Esophagus muscularis mucosa (tissue), 4 donors: ENCODE data around the gene KCNB1. TPM values are rescaled to one million over a fixed set of nuclear protein-coding genes. Genes with fewer than 3 reads are reported as not detected.

Experiments
- DNase-seq: peaks from one replicate; pipeline ENCODE4 v3.0.0-alpha.2; 2017; ENCODE audit errors: extremely low spot score
- H3K27ac ChIP-seq, 4 donors: fragments of 200-600 bp; sonication (generic); replicated peaks in 1 of 4; 1 replicate in 3 of 4; 2 replicates in 1 of 4; pipeline ENCODE4 v1.5.1; 2016 to 2019; ENCODE audit warnings: mild to moderate bottlenecking in 1 of 4
- H3K27me3 ChIP-seq, 4 donors: fragments of 200-600 bp; sonication (generic); one replicate each; pipeline versions ENCODE4 v1.5.1 to v1.6.0; 2016 to 2019
- H3K36me3 ChIP-seq, 4 donors: fragments of 200-600 bp; sonication (generic); one replicate each; pipeline ENCODE4 v1.5.1; 2016 to 2019
- H3K4me1 ChIP-seq, 4 donors: fragments of 200-600 bp; sonication (generic); one replicate each; pipeline ENCODE4 v1.5.1; 2016 to 2019
- H3K4me3 ChIP-seq, 4 donors: fragments of 200-600 bp; sonication (generic); 1 replicate in 2 of 4; 2 replicates in 2 of 4; pipeline ENCODE4 v1.5.1; 2016 to 2019; ENCODE audit warnings: mild to moderate bottlenecking in 4 of 4, moderate library complexity in 1 of 4
- H3K9me3 ChIP-seq, 4 donors: fragments of 200-600 bp; sonication (generic); 1 replicate in 3 of 4; 2 replicates in 1 of 4; pipeline ENCODE4 v1.5.1; 2016 to 2019
- EP300 ChIP-seq: sonication (generic); formaldehyde crosslinking; IDR thresholded peaks from one replicate; pipeline ENCODE4 v1.6.1; 2017; ENCODE audit warnings: antibody characterized with exemption
- POLR2A ChIP-seq: fragments of 450-650 bp; IDR thresholded peaks from one replicate; pipeline ENCODE4 v1.6.1; 2017; ENCODE audit warnings: antibody characterized with exemption, moderate library complexity, mild to moderate bottlenecking, low read depth
- POLR2AphosphoS5 ChIP-seq, 2 donors: sonication (generic); formaldehyde crosslinking; IDR thresholded peaks; one replicate each; pipeline ENCODE4 v1.6.1; 2017; ENCODE audit warnings: antibody characterized with exemption in 2 of 2
- WGBS: methylation state at CpG from one replicate; pipeline ENCODE4 v1.1.5; 2018; 5-methylcytosine and 5-hydroxymethylcytosine counted together
- intact Hi-C: fragments of 100-400 bp; cut with DNase I; formaldehyde crosslinking; loops from one replicate; pipeline ENCODE4 v1.15.1; 2023
- total RNA-seq, 4 donors: library from RNA; depleted of rRNA; stranded (reverse); fragments of >200 nt; gene quantifications; one replicate each; pipeline versions ENCODE4 v1.1.0 to v1.2.1, GENCODE V29; 2016
- TF ChIP-seq, protein P1 (sequence below), 3 experiments: fragments of 200-600 bp in 2 of 3; fragments of 450-650 bp in 1 of 3; sonication (generic) in 2 of 3; IDR thresholded peaks; one replicate each; pipeline ENCODE4 v1.5.1; 2017 to 2019; ENCODE audit warnings: antibody characterized with exemption in 3 of 3, mild to moderate bottlenecking in 2 of 3, moderate library complexity in 1 of 3

The KCNB1 gene
- total RNA-seq, 4 donors from 2014 or later = 32.3 to 55.5 (median 51.9) TPM

DNA sequence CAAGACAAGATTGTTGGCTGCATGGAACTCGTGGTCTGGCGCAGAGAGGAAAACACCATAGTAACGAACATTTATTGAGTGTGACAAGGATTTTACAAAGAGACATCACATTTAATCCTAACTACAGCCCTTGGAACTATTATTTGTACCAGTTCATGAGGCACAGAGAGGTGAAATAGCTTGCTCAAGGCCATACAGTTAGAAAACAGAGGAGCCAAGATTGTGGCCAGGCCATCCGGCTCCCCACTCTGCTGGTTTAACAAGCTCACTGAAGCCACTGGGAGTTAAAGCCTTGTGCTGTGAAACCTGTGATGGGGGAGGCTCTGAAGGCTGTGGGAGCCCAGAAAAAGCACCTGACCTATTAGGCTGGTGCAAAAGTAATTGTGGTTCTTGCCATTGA lies 129.7 kb downstream of the KCNB1 start:
- Histone ChIP-seq H3K9me3 (no peaks in the 10 kb centered on the region), H3K4me3 (no peak overlapping the region), H3K36me3 (no peaks in the 10 kb centered on the region), H3K27me3 (no peaks in the 10 kb centered on the region), H3K4me1 (peaks cover 0 to 49% (median 29%) of the 10 kb centered on the region in 4 donors), H3K27ac (peak overlapping the region; percentile 4 to 40 (median 37))
- intact Hi-C loops = no loop called here
- 85% methylated on average over 4 of the region's 4 CpGs for WGBS
- DNase-seq = no peak
- no peak for TF ChIP-seq EP300
- no peak for TF ChIP-seq POLR2AphosphoS5 (IDR thresholded peaks at IDR 0.05)
- TF ChIP-seq, protein P1, sequence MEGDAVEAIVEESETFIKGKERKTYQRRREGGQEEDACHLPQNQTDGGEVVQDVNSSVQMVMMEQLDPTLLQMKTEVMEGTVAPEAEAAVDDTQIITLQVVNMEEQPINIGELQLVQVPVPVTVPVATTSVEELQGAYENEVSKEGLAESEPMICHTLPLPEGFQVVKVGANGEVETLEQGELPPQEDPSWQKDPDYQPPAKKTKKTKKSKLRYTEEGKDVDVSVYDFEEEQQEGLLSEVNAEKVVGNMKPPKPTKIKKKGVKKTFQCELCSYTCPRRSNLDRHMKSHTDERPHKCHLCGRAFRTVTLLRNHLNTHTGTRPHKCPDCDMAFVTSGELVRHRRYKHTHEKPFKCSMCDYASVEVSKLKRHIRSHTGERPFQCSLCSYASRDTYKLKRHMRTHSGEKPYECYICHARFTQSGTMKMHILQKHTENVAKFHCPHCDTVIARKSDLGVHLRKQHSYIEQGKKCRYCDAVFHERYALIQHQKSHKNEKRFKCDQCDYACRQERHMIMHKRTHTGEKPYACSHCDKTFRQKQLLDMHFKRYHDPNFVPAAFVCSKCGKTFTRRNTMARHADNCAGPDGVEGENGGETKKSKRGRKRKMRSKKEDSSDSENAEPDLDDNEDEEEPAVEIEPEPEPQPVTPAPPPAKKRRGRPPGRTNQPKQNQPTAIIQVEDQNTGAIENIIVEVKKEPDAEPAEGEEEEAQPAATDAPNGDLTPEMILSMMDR (IDR thresholded peaks at IDR 0.05) = no peak
- TF ChIP-seq POLR2A = no peak

GRCh38 chr20:49351775-49352174 lies 130.7 kb downstream of the KCNB1 start:
- intact Hi-C loops = no loop called here
- WGBS = 95% methylated on average over 2 of the region's 4 CpGs
- Histone ChIP-seq H3K4me1 (peaks cover 0 to 53% (median 33%) of the 10 kb centered on the region in 4 donors), H3K36me3 (no peaks in the 10 kb centered on the region), H3K4me3 (no peak overlapping the region), H3K27me3 (no peaks in the 10 kb centered on the region), H3K27ac (peak overlapping the region in 2 of 4 donors; percentile 39 to 40), H3K9me3 (no peaks in the 10 kb centered on the region)
- TF ChIP-seq POLR2AphosphoS5 (IDR thresholded peaks at IDR 0.05) (no peak), EP300 (no peak), POLR2A (no peak)
- TF ChIP-seq, protein P1 (IDR thresholded peaks at IDR 0.05) = no peak
- DNase-seq = no peak

- H3K4me3 ChIP-seq = no peak overlapping the region
- no peaks in the 10 kb centered on the region for H3K9me3 ChIP-seq
- H3K4me1 ChIP-seq = peaks cover 11 to 63% (median 46%) of the 10 kb centered on the region in 4 donors
- intact Hi-C loops = loop anchor here (5.0 kb wide), 1 partner anchor 33 kb away; no protein-coding TSS in a partner anchor
- no peaks in the 10 kb centered on the region for H3K27me3 ChIP-seq
- DNase-seq = no peak
- TF ChIP-seq POLR2AphosphoS5 (IDR thresholded peaks at IDR 0.05) = peak; percentile 67 to 73
- TF ChIP-seq POLR2A = no peak
- no peaks in the 10 kb centered on the region for H3K36me3 ChIP-seq
- WGBS = 75% methylated on average over 3 of the region's 3 CpGs
- peak overlapping the region; percentile 58 to 71 (median 66) for H3K27ac ChIP-seq
Measured at GRCh38 chr20:49349694-49350252, 132.7 kb downstream of the KCNB1 start.

DNA sequence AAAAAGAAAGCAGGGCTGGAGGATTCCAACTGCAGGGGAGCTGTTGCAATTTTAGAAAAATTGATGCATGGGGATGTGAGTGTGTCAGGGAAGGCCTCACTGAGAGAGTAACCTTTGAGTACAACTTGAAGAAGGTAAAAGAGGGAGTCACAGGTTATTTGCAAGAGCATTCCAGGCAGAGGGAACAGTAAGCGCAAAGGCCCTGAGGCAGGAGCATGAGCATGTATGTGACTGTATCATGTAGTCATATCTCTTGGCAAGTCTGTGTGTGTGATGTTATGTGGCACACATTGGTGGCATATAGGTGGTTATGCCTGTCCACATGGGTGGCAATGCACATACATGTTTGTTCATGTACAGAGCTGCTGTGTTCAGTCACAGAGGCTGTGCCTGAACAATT lies 133.4 kb downstream of the KCNB1 start:
- H3K9me3 ChIP-seq = no peaks in the 10 kb centered on the region
- H3K4me1 ChIP-seq = peaks cover 15 to 70% (median 49%) of the 10 kb centered on the region in 4 donors
- intact Hi-C loops = loop anchor here (5.0 kb wide), 1 partner anchor 33 kb away; no protein-coding TSS in a partner anchor
- no peak for DNase-seq
- TF ChIP-seq EP300 (no peak), POLR2A (no peak), POLR2AphosphoS5 (IDR thresholded peaks at IDR 0.05) (no peak)
- TF ChIP-seq, protein P1 (IDR thresholded peaks at IDR 0.05) = no peak
- H3K27me3 ChIP-seq = no peaks in the 10 kb centered on the region
- WGBS = 100% methylated on average over 1 of the region's 1 CpG
- no peak overlapping the region for H3K4me3 ChIP-seq
- H3K36me3 ChIP-seq = no peaks in the 10 kb centered on the region
- peak overlapping the region in 2 of 4 donors; percentile 11 to 71 for H3K27ac ChIP-seq

- H3K27me3 ChIP-seq = no peaks in the 10 kb centered on the region
- TF ChIP-seq EP300 = no peak
- no peak for TF ChIP-seq POLR2A
- no peak for TF ChIP-seq POLR2AphosphoS5 (IDR thresholded peaks at IDR 0.05)
- TF ChIP-seq, protein P1 (IDR thresholded peaks at IDR 0.05) = no peak
- 89% methylated on average over 3 of the region's 4 CpGs for WGBS
- peaks cover 15 to 69% (median 49%) of the 10 kb centered on the region in 4 donors for H3K4me1 ChIP-seq
- peak overlapping the region in 2 of 4 donors; percentile 15 to 71 for H3K27ac ChIP-seq
- intact Hi-C loops = loop anchor here (5.0 kb wide), 1 partner anchor 34 kb away; no protein-coding TSS in a partner anchor
- H3K4me3 ChIP-seq = no peak overlapping the region
- no peak for DNase-seq
- no peaks in the 10 kb centered on the region for H3K36me3 ChIP-seq
- H3K9me3 ChIP-seq = no peaks in the 10 kb centered on the region
Measured at GRCh38 chr20:49348563-49348962, 133.9 kb downstream of the KCNB1 start.
